Subcutaneous abdominal adipose tissue (tissue), 5 donors: ENCODE data around the gene SEC14L3.

ENCODE experiments used
- H3K27ac ChIP-seq: one replicate; pipeline ENCODE4 v1.7.0; 2013; ENCODE audit warnings: low read depth, mild to moderate bottlenecking, inconsistent platforms, low read length, moderate library complexity
- H3K27me3 ChIP-seq, 5 donors: one replicate each; pipeline ENCODE4 v1.7.0; 2013; ENCODE audit warnings: low read length in 5 of 5, inconsistent platforms in 1 of 5; ENCODE audit not compliant: control insufficient read depth in 5 of 5, insufficient read depth in 4 of 5
- H3K36me3 ChIP-seq, 5 donors: one replicate each; pipeline ENCODE4 v1.7.0; 2013; ENCODE audit warnings: low read length in 5 of 5; ENCODE audit not compliant: control insufficient read depth in 5 of 5, insufficient read depth in 5 of 5
- H3K4me1 ChIP-seq, 5 donors: one replicate each; pipeline ENCODE4 v1.7.0; 2013; ENCODE audit warnings: low read length in 5 of 5, mild to moderate bottlenecking in 3 of 5, moderate library complexity in 1 of 5; ENCODE audit not compliant: control insufficient read depth in 5 of 5, insufficient read depth in 5 of 5
- H3K4me3 ChIP-seq, 5 donors: one replicate each; pipeline ENCODE4 v1.7.0; 2013; ENCODE audit warnings: low read length in 5 of 5, low read depth in 1 of 5
- H3K9ac ChIP-seq, 5 donors: one replicate each; pipeline ENCODE4 v1.7.0; 2013; ENCODE audit warnings: low read length in 5 of 5, mild to moderate bottlenecking in 4 of 5, moderate library complexity in 3 of 5
- H3K9me3 ChIP-seq, 5 donors: one replicate each; pipeline ENCODE4 v1.7.0; 2013; ENCODE audit warnings: low read length in 5 of 5; ENCODE audit not compliant: control insufficient read depth in 5 of 5
- donor health status: healthy.
- donor health status: healthy.
- donor health status: healthy.
- donor health status: healthy.
- donor health status: healthy.

The SEC14L3 gene

DNA sequence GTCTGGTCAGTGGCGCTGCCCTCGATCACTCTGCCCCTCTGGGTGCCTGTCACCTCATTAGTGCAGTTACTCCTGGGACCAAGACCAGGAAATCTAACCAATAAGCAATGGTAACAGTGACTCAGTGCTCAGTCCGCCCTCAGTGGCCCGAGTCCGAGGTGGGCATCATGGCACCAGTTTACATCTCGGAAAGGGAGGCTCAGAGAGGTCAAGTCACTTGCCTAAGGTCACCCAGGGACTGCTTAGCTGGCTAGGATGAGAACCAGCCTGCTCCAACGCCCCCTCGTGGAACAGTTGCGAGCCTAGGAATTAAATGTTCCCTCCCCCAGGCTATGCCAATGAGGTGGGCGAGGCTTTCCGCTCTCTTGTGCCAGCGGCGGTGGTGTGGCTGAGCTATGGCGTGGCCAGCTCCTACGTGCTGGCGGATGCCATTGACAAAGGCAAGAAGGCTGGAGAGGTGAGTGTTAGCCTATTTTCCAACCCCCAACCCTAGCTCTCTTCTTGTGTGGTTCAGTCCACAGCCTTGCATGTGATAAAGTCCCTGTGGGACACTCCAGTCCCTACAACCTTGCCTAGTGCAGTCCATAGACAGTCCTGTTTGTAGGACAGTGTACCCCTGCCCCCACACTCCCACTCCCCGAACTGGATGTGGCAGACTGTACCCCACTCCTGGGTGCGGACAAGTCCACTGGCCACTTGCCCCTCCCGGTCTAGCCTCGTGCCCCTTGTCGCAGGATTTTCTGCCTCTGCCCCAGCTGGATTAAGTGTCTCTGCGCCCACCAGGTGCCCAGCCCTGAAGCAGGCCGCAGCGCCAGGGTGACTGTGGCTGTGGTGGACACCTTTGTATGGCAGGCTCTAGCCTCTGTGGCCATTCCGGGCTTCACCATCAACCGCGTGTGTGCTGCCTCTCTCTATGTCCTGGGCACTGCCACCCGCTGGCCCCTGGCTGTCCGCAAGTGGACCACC lies 45.1 kb downstream of the SEC14L3 start:
- Histone ChIP-seq H3K36me3 (peaks cover 0 to 7% (median 0%) of the 10 kb centered on the region in 5 donors), H3K9me3 (peaks cover 0 to 7% (median 0%) of the 10 kb centered on the region in 5 donors), H3K4me1 (peaks cover 23 to 48% (median 46%) of the 10 kb centered on the region in 5 donors), H3K9ac (peak overlapping the region in 2 of 5 donors; percentile 75 to 78), H3K27me3 (no peaks in the 10 kb centered on the region), H3K4me3 (peak overlapping the region; percentile 55 to 73 (median 65)), H3K27ac (peak overlapping the region; percentile 50)

DNA sequence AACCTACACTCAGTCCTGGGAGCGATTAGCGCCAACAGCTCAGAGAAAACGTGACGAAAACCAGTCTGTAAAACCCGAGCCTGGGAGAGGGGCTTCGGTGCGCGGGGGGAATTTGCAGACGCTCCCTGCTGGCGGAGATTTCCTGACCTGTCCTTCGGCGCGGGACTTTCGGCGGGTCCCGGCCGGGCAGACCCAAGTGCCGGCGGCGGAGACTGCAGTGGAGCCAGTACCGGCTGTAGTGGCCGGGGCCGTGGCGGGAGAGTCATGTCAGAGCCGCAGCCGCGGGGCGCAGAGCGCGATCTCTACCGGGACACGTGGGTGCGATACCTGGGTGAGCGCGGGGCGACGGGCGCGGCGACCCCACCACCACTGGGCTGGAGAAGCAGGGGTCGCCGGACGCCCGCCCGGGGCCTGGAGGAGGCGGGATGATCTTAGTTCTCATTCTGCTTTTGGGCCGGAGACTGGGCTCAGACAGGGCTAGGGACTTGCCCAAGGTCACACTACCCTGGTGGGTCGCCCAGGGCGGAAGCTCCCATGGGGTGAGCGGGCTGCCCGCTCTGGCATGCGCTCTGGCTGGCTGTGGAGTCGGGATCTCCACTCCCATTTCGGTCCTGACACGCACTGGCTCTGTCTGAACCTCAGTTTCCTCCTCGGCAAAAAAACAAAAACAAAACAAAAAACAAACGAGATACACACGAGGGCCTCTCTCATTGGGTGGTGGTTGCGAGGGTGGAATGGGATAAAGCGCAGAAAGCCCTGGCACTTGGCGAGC lies 46.0 kb downstream of the SEC14L3 start, which contains the start of gene MTFP1:
Gene MTFP1 (plus strand): TSS at position 153 of the 772 bp plus-strand sequence. CDS start 112 bp downstream, at position 265.
- H3K4me3 ChIP-seq: peak within 1 kb of the TSS; percentile 61 to 87 (median 83)
- H3K9me3 ChIP-seq: peaks cover 0 to 7% (median 0%) of the 10 kb centered on the region in 5 donors
- H3K27ac ChIP-seq: peak within 1 kb of the TSS; percentile 96
- peak within 1 kb of the TSS; percentile 48 to 78 (median 70) for H3K9ac ChIP-seq
- peaks cover 23 to 50% (median 46%) of the 10 kb centered on the region in 5 donors for H3K4me1 ChIP-seq
- H3K36me3 ChIP-seq: peaks cover 0 to 7% (median 0%) of the 10 kb centered on the region in 5 donors
- no peaks in the 10 kb centered on the region for H3K27me3 ChIP-seq

DNA sequence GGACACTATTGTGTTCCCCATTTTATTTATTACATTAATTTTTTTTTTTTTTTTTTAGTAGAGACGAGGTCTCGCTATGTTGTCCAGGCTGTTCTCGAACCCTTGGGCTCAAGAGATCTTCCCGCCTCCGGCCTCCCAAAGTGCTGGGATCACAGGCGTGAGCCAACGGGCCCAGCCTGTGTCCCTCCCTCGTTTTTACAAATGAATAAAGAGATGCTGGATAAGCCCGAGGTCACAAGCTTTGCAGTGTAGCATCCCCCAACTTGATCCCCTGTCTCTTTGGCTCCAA lies 46.5 kb downstream of the SEC14L3 start:
- Histone ChIP-seq H3K27ac (peak overlapping the region; percentile 50), H3K4me3 (peak overlapping the region; percentile 61 to 73 (median 66)), H3K9me3 (peaks cover 0 to 7% (median 0%) of the 10 kb centered on the region in 5 donors), H3K36me3 (peaks cover 1 to 9% (median 3%) of the 10 kb centered on the region in 5 donors), H3K4me1 (peaks cover 23 to 50% (median 46%) of the 10 kb centered on the region in 5 donors), H3K9ac (peak overlapping the region; percentile 48 to 78 (median 65)), H3K27me3 (no peaks in the 10 kb centered on the region)

DNA sequence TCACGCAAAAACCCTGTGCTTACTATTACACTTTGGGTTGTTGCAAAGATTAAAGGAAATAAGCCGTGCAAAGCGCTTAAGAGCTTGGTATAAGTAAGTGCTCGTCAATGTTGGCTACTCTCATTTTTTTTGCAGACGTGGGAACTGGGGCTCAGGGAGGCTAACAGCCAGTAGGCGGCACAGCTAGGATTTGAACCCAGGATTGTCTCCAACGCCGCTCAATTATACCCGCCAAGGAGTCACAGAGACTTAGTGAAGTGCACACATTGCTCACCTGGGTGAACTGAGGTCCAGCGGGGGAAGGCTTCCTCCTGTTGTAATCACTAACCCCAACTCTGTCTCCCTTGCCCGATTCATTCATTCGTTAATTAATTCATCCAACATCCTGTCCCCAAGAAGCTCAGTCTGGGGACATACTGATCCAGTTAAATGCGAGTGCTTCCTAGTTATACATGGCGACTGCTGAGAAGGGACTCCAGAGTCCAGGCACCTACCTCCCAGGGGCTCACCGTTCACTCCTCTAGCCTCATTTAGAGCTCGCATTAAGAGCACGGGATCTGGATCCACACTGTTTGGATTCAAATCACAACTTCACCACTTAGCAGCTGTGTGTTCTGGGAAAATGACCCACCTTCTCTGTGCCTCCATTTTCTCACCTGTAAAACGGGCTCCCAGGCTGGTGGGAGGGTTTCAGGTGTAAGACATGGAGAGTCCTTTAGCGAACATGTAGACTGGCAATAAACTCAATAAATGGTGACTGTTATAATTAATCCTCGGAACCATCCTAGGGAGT lies 47.1 kb downstream of the SEC14L3 start:
- H3K9ac ChIP-seq: peak overlapping the region; percentile 63 to 75 (median 70)
- peaks cover 0 to 7% (median 0%) of the 10 kb centered on the region in 5 donors for H3K9me3 ChIP-seq
- H3K27me3 ChIP-seq: no peaks in the 10 kb centered on the region
- peaks cover 23 to 50% (median 46%) of the 10 kb centered on the region in 5 donors for H3K4me1 ChIP-seq
- peak overlapping the region; percentile 50 to 87 (median 83) for H3K4me3 ChIP-seq
- peaks cover 2 to 11% (median 5%) of the 10 kb centered on the region in 5 donors for H3K36me3 ChIP-seq
- peak overlapping the region; percentile 96 for H3K27ac ChIP-seq

DNA sequence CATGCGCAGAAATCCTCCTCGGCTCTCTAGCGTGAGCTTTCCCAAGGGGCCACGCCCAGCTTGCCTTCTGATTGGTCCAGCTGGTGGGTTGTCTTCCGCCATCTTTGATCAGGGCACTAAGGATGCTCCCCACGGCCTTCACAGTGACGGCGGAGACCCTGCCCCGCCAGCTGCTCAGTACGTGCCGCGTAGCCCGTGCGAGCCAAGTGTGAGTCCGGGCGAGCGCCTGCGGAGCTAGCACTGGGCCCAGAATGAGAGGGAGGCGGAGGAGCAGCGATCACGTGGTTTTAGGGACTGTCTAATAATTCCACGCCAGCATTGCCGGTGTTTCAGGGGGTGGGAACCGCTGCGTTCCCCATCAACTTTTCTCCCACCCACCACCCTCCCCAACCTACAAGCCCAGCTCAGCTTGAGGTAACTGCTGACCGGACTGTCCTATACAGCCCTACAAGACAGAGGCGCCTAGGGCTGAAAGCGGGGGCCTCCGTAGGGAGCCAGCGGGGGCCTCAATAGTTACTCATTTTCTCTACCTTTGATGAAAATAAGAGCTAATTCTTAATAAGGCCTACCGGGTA lies 47.8 kb downstream of the SEC14L3 start:
- peaks cover 0 to 7% (median 0%) of the 10 kb centered on the region in 5 donors for H3K9me3 ChIP-seq
- H3K4me1 ChIP-seq: peaks cover 23 to 50% (median 46%) of the 10 kb centered on the region in 5 donors
- no peaks in the 10 kb centered on the region for H3K27me3 ChIP-seq
- H3K9ac ChIP-seq: peak overlapping the region; percentile 63 to 93 (median 90)
- H3K4me3 ChIP-seq: peak overlapping the region; percentile 83 to 87 (median 83)
- peaks cover 2 to 14% (median 5%) of the 10 kb centered on the region in 5 donors for H3K36me3 ChIP-seq
- peak overlapping the region; percentile 96 for H3K27ac ChIP-seq

DNA sequence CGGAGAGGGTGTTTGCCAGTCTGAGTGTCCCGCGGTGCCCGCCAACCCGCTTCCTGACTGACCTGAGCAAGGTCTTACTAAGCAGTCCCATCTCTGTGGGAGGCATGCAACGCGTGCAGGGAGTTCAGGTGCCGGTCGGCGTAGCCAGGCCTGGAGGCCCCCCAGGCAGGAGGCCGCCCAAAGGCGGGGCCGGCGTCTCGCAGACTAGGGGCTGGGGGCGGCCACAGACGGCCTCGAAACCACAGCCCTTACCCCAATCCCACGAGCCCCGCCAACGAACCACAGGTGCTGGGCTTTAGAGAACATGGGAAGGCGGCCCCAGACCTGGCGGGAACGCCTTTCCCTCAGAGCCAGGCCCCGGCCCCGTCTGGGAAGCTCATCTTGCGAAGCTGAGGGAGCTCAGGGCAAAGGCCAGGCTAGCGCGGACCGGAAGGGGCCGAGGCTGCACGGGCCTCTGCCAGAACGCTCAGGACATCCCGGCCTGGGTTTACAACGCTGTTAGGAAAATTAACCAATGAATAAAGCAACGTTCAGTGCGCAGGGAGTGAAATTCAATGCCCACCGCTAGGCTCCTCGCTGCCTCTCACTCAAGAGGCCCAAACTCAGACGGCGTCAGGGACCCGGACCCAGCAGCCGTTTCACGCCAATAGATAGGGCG lies 48.4 kb downstream of the SEC14L3 start:
- peaks cover 2 to 16% (median 8%) of the 10 kb centered on the region in 5 donors for H3K36me3 ChIP-seq
- H3K27me3 ChIP-seq: no peaks in the 10 kb centered on the region
- H3K9ac ChIP-seq: peak overlapping the region; percentile 56 to 93 (median 90)
- H3K4me1 ChIP-seq: peaks cover 23 to 50% (median 46%) of the 10 kb centered on the region in 5 donors
- H3K9me3 ChIP-seq: peaks cover 0 to 7% (median 0%) of the 10 kb centered on the region in 5 donors
- H3K4me3 ChIP-seq: peak overlapping the region; percentile 83 to 87 (median 83)
- peak overlapping the region; percentile 96 for H3K27ac ChIP-seq

DNA sequence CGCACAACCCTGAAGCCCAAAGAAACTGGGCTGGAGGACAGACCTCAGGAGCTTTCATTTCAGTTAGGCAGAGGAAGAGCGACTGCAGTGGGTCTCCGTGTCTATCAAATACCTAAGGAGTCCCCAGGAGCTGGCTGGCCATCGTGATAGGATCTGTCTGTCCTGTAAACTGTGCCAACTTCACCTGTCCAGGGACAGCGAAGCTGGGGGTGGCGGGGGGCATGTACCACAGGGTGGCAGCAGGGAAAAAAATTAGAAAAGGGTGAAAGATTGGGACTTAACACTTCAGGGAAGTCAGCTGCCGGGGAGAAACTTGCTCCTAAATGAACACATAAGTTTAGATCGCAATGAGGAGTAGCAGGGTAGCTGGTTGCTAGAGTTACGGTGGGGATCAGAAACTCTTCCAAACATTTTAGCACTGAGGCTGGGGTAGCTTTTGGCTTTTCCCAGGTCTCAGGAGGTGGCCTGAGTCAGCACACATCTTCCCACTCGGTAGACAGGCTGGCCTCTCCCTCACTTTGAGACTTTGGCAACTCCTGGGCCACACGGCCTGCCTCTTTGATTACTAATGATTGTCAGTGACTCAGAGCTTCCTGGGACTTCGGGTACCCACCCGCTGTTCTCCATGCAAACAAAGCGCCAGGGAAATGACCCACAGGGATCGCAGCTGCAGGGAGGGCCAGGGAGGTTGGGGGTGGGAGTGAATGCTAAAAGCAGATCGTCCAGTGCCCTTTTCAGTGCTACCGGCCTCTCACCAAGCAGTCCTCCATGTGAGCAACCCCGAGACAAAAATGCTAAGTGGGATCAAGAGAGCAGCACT lies 49.1 kb downstream of the SEC14L3 start:
- Histone ChIP-seq H3K27me3 (no peaks in the 10 kb centered on the region), H3K36me3 (peaks cover 3 to 20% (median 9%) of the 10 kb centered on the region in 5 donors), H3K9ac (peak overlapping the region; percentile 56 to 93 (median 90)), H3K4me3 (peak overlapping the region; percentile 83 to 87 (median 83)), H3K4me1 (peaks cover 23 to 50% (median 46%) of the 10 kb centered on the region in 5 donors), H3K9me3 (peaks cover 0 to 7% (median 0%) of the 10 kb centered on the region in 5 donors), H3K27ac (peak overlapping the region; percentile 96)
